ENCODE data around the gene ATP8A1.

The ATP8A1 gene

DNA sequence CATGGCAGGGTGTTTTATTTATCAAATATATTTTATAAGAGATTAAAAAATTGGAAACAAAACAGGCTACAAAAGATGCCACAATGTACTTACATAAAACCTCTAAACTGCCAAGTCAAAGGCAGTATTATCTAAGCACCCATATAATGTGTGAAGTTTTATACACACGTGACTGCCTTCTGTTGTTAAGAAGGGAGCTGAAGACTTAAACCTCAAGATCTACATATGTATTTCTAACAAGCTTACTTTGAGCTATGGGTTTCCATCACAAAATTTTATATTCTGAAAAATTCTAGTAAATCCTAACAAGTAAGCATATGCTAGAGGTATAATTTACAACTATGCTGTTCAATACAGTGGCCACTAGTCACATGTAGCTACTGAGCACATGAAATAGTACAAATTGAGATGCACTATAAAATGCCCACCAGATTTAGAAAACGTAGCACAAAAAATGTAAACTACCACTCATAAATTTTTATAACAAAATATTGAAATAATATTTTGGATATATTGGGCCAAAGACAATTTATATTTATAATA lies 9.8 kb downstream of the ATP8A1 start:
- no peak for DNase-seq

GRCh38 chr4:42646013-42646784 lies 10.7 kb downstream of the ATP8A1 start:
- DNase-seq: no peak

DNA sequence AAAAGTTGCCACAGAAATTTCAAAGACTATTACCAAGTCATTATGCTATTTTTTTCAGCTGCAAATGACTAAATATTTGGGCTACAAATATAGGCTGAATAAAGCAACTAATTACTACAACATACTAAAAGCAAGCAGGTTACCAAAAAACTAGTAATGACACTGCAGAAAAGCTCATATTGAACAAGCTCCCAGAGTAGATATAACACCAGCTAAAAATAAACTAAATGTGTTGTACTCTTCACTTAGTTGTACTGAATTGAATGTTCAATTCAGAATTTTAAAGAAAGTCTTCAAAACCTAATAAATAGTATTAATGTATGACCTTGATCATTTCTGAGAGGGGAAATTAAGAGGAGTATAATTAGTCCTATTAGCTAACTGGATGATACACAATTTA lies 12.0 kb downstream of the ATP8A1 start:
- DNase-seq: no peak

GRCh38 chr4:42643685-42644084 lies 13.2 kb downstream of the ATP8A1 start:
- no peak for DNase-seq

- no peak for DNase-seq
Measured at GRCh38 chr4:42642845-42643615, 13.9 kb downstream of the ATP8A1 start.

GRCh38 chr4:42642101-42642797 lies 14.7 kb downstream of the ATP8A1 start:
- DNase-seq: no peak

DNA sequence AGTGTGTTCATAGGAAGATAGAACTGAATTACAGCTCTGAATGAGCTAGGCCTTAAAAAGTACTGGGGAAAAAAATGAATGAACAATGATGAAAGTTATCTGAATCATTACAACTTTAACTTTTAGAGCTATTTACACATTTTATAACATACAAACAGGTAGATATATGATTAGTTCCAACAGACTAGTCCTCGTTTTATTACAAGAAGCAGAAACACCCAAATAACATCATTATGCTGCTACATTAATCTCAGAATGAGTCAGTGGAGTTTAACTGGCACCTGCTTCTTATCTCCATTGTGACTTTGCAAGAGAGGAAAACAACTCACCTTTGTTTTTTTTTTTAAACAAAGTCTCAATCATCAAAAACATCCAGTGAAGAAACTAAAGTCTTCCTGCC lies 15.2 kb downstream of the ATP8A1 start:
- DNase-seq: no peak

GRCh38 chr4:42641161-42641560 lies 15.7 kb downstream of the ATP8A1 start:
- DNase-seq: no peak

DNA sequence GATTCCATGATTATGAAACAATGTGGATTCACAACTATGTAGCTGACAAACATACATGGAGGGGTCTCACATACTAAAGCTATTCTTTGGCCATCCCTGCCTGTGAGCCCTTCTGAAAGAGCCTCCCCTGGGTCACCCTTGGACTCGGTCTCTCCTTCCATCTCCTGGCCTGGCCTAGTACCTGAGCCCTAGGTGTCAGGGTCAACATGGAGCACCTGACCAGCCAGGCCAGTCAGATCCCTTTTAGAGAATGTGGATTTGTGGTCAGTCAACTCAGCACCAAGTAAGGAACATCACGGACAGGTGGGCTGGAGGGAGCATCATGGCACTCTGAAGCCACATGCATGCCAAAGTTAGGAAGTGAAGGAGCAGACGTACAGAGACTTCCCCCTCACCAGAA lies 16.3 kb downstream of the ATP8A1 start:
- no peak for DNase-seq

DNA sequence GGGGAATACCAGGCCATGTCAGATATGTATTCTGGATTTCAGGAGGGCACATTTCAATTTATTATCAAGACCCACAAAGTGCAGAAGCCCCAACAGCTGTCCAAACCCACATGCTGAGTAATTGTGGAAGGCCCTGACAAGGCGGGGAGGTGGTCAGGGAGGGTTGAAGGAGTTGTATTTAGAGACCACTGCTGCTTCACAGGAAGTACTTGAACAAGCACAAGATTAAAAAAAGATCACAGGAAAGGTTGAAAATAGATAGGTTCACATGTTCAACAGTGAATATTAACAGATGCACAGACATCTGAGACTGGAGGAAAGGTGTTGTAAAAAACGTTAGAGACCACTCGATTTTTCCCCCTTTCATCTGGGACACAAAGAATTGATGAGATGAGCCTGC lies 17.9 kb downstream of the ATP8A1 start:
- no peak for DNase-seq

DNA sequence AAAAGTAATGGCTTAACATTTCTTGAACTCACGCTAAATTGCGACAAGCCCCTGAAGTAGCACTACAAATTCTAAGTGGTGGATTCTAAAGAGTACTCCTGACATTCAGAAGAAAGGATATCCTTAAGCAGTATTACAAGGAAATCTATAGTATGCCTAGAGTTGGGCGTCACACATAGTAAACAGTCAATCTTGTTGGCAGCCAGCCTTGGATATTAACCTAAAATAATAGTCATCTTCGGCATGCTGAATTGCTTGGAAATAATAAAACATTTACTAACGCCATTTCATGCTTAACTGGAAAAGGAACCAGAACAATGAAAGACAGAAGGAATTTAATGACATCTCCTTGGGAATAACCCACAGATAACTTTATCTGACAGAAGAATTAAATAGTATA lies 18.6 kb downstream of the ATP8A1 start:
- no peak for DNase-seq

DNA sequence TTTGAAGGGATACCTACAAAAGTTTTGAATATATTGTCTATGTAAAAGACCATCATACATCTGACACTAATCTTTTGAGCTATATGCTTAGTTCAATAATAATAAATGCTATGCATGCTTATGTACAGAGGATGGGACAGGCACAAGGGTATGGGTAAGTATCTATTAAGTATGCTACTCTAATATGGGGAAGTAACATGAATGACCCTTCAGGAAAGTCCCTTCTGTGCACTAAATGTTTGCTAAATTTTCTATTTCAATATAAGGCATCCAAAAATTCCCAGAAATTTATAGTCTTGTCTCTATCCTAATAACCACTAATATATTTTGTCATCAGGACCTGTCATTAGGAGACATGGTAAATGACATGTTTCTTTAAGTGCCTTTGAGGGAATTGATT lies 19.0 kb downstream of the ATP8A1 start:
- no peak for DNase-seq

- no peak for DNase-seq
Measured at GRCh38 chr4:42637104-42637503, 19.8 kb downstream of the ATP8A1 start.

GRCh38 chr4:42636645-42636949 lies 20.3 kb downstream of the ATP8A1 start:
- no peak for DNase-seq

DNA sequence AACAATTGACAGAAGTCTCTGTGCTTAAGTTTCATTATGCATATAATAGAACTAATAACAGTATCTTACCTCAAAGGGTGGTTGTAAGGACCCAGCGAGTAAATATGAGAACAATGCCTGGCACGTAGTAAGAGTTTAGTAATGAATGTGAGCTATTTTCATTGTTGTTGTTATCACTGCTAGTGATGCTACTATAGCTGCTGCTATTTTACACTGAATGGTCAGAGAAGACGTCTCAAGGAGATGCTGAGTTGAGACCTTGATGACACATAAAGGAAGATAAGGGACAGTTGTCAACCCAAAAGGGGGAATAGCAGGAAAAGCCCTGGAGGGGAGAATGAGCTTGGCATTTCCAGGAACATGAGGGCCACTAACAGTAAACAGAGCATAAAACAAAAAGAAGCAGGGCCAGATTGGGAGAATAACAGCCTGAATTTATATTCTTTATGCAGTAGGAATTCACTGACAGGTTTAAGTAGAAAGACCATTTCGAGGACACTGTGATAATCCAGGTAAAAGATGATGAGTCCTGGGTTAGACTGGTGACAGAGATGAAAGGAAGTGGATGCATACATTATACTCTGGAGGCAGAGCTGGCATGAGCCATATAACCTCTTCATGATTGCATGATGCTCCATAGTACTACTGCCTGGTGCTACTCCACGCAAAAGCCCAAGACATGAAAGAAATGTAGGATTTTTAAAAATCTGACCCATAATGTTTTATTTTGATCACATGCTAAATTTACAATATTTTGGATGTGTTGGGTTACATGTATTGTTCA lies 23.1 kb downstream of the ATP8A1 start:
- no peak for DNase-seq

GRCh38 chr4:42632653-42633382 lies 24.1 kb downstream of the ATP8A1 start:
- no peak for DNase-seq

DNA sequence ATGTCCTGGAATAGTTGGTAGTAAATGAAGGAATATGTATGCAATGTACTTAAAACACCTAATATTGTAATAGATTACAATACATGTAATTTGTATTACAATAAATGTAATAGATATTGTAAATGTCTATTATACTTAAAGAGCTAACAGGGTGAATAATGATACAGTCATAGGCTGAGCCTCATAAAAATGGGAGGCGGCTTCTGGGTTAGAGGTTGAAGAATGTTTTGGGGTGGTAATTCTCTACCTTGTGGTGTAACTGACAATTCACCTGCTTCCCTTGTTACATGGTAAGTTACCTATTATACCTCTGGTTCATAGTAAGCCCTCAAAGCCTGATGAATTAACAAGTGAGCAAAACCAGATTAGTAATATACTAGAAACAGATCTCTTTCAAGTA lies 26.0 kb downstream of the ATP8A1 start:
- DNase-seq: no peak

DNA sequence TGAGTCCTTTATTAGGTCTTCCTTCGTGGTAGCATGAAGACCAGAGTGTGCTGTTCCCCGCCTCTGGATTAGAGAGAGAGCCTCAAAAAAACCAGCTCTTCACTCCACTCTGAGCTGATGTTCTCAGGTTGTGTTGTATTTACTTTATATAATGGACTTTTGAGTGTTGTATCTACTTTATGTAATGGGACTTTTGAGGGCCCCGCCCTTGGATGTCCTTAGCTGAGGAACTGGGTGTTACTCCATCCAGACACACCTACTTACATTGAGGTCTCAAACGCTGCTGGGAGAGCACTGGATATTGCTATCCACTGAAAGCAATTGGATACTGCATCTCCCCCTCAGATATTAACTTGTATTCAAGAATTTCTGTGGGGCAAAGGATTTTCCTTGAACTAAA lies 28.2 kb downstream of the ATP8A1 start:
- no peak for DNase-seq

DNA sequence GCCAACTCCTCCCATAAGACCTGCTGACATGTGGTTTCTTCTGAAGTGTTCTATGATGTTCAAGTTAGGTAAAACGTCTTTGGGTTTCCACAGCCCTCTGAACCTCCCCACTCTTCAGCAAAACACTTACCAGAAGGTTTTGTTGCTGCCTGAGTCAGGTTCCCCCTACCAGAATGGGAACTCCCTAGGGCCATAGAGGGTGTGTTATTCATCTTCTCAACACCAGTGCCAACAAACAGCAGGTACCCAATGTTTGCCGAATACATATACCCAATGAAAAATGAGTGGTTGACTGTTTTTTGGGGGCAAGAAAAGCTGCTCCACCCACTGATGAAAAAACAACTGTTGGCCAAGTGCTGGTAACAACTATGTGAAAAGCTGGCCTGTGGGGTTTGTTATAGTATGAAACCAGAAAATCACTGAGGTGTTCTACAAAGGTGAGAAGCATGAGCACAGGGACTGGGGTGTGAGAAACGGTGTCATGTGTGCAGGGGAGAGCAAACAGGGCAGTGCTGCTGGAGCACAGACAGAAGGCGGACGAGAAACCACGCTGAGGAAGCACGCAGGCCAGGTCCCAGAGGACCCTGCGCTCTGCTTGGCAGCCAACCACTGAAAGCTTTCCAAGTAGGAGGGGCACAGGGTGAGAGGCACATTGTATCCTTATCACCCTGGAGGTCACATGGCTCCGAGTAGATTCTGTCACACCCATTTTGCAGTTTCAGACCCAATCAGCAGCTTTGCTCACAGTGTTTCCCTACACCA lies 28.8 kb downstream of the ATP8A1 start:
- no peak for DNase-seq

- DNase-seq: no peak
Measured at GRCh38 chr4:42626629-42627146, 30.2 kb downstream of the ATP8A1 start.

- no peak for DNase-seq
Measured at GRCh38 chr4:42625329-42625728, 31.6 kb downstream of the ATP8A1 start.

Data from stimulated activated naive CD4-positive, alpha-beta T cell treated with Interleukin-2 at 50 U/mL for 16 hours (primary cell).